Measurements from ENCODE around the gene CRYL1.

The CRYL1 gene

DNA sequence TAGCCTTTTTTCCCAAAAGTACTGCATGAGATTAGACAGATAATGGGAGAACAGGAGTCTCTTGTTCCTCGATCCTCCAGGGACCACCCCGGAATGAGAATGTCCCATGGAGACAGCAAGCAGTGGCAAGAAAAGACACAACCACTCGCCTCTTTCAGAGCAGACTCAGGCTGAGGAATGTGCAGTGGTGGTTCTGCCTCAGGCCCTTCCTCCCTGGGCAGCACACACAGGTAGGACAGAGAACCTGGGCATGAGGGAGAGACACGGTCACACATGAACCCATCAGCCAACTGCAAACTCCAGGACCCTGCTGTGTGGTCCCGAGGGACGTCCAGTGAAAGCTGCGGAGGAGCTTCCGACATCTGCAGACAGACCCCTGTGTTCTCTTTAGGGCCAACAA is 31.0 kb downstream of the CRYL1 start:
- DNase-seq (ENCODE audit: insufficient read length, low spot score) (no peak), FAIRE-seq (no peak)
- TF ChIP-seq POLR2A (IDR thresholded peaks at IDR 0.05; ENCODE audit: low read depth, low read length), result no peak

DNA sequence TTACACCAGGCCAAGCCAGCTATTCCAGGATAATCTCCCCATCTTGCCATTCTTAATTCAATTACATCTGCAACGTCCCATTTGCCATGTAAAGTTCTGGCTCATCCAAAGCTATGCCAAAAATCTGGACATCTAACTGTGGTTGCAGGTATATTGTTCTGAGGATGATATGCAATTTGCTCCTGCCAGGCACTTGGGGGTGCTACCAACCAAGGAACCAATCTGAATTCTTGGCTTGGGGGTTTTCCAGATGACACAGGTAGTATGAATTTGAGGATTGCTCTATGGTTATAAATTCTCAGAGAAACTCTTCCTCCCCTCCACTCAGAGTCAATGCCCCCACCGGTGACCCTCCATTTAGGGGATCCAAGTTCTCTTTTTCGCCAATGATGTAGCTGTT is 33.0 kb downstream of the CRYL1 start:
- FAIRE-seq (no peak), DNase-seq (ENCODE audit: insufficient read length, low spot score) (peak; percentile 30)
- TF ChIP-seq POLR2A (IDR thresholded peaks at IDR 0.05; ENCODE audit: low read depth, low read length), result no peak

DNA sequence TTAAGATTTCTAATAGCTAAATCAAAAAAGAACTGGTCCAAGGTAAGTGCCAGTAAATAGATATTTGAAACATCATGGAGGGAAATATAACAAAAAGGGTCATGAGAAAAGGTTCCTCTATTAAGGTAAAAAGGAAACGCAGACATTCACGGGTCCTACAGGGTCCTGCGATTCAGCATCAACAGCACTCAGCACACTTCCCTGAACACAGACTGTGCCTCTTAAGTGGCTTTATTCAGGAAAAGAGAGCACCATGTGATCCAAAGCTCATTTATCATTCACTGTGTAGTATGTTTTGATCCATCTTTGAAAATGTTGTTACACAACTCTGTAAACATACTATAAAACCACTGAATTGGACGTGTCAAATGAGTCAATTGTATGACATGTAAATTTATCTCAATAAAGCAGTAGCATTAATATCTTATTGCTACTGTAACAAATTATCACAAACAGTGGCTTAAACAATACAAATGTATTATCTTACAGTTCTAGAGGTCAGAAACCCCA is 33.7 kb downstream of the CRYL1 start:
- no peak for FAIRE-seq
- no peak for TF ChIP-seq POLR2A (IDR thresholded peaks at IDR 0.05; ENCODE audit: low read depth, low read length)

GRCh38 chr13:20489185-20489820 is 36.4 kb downstream of the CRYL1 start:
- DNase-seq (ENCODE audit: insufficient read length, low spot score) (no peak), FAIRE-seq (no peak)
- no peak for TF ChIP-seq POLR2A (IDR thresholded peaks at IDR 0.05; ENCODE audit: low read depth, low read length)

More for the DNA sequence above, 33.7 kb downstream of the CRYL1 start:
- DNase-seq (ENCODE audit: insufficient read length, low spot score), result no peak

- FAIRE-seq (no peak), DNase-seq (ENCODE audit: insufficient read length, low spot score) (no peak)
- TF ChIP-seq POLR2A (IDR thresholded peaks at IDR 0.05; ENCODE audit: low read depth, low read length), result no peak
Observed at GRCh38 chr13:20487927-20488326, 37.7 kb downstream of the CRYL1 start.

DNA sequence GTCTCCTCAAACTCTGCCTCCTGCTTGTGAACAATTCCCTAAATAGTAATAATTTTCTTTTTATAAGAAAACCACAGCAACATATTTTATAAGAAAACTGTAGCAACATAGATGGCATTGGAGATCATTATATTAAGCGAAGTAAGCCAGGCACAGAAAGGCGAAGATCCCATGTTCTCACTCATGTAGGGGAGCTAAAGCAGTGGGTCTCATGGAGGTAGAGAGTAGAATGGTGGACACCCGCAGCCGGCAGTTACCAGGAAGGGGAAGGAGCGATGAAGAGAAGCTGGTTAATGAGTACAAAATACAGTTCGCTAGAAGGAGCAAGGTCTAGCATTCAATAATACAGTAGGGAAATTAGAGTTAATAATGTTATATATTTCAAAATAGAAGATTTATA is 42.9 kb downstream of the CRYL1 start:
- no peak for TF ChIP-seq POLR2A (IDR thresholded peaks at IDR 0.05; ENCODE audit: low read depth, low read length)
- FAIRE-seq (no peak), DNase-seq (ENCODE audit: insufficient read length, low spot score) (no peak)

GRCh38 chr13:20482275-20482761 is 43.3 kb downstream of the CRYL1 start:
- FAIRE-seq (no peak), DNase-seq (ENCODE audit: insufficient read length, low spot score) (no peak)
- TF ChIP-seq POLR2A (IDR thresholded peaks at IDR 0.05; ENCODE audit: low read depth, low read length), result no peak

- FAIRE-seq, result no peak
- no peak for TF ChIP-seq POLR2A (IDR thresholded peaks at IDR 0.05; ENCODE audit: low read depth, low read length)
Observed at GRCh38 chr13:20477394-20477793, 48.3 kb downstream of the CRYL1 start.

DNA sequence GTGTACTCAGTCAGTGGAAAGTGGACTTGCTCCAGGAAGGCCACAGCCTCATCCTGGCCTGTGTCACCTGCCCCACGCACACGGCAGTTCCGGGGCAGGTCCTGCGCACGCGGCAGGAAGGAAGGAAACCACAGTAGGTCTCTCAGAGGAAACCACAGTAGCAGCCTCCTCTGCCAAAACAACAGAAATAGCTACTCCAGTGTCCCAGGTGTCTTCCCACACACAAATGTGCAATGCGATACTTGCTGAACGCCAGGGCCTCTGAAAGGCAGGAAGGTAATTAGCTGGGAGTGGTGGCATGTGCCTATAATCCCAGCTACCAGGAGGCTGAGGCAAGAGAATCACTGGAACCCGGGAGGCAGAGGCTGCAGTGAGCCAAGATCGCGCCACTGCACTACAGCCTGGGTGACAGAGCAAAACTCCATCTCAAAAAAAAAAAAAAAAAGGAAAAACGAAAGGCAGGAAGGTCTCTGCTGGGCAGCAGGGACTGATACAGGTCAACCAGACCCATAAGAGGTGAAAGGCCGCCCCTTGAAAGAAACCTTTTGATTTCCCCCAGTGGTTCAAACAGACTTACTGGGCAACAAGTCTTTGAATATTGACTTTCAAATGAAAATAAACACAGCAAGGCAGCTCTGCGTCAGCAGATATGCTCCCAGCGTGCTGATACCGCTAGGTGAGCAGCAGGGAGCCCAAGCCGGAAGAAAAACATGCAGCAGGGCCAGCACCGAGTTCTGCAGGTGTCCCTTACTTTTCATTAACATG is 49.5 kb downstream of the CRYL1 start:
- FAIRE-seq, result no peak
- no peak for DNase-seq (ENCODE audit: insufficient read length, low spot score)
- TF ChIP-seq POLR2A (IDR thresholded peaks at IDR 0.05; ENCODE audit: low read depth, low read length), result no peak

More at GRCh38 chr13:20477394-20477793, 48.3 kb downstream of the CRYL1 start:
- no peak for DNase-seq (ENCODE audit: insufficient read length, low spot score)

GRCh38 chr13:20474515-20474914 is 51.1 kb downstream of the CRYL1 start:
- TF ChIP-seq POLR2A (IDR thresholded peaks at IDR 0.05; ENCODE audit: low read depth, low read length), result no peak
- DNase-seq (ENCODE audit: insufficient read length, low spot score) (no peak), FAIRE-seq (no peak)

GRCh38 chr13:20473888-20474287 is 51.8 kb downstream of the CRYL1 start:
- FAIRE-seq (no peak), DNase-seq (ENCODE audit: insufficient read length, low spot score) (no peak)
- TF ChIP-seq POLR2A (IDR thresholded peaks at IDR 0.05; ENCODE audit: low read depth, low read length), result no peak

DNA sequence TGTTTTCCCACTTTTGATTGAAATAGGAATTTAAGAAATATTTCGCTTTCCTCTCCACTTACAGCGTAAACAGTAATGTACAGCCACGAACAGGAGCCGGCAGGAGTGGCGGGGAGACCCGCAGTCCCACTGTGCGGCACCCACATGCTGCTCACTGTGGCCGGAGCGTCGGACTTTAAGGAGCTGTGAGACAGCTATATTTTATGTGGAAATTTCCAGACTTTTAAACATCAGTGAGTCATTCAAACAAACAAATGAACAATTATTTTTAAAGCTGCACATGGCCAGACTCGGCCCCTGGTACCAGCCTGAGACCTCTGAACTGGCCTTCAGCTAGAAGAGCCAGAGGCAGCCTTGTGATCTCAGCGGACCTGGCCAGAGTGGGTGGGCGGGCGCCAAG is 52.5 kb downstream of the CRYL1 start:
- no peak for DNase-seq (ENCODE audit: insufficient read length, low spot score)
- no peak for FAIRE-seq
- no peak for TF ChIP-seq POLR2A (IDR thresholded peaks at IDR 0.05; ENCODE audit: low read depth, low read length)

DNA sequence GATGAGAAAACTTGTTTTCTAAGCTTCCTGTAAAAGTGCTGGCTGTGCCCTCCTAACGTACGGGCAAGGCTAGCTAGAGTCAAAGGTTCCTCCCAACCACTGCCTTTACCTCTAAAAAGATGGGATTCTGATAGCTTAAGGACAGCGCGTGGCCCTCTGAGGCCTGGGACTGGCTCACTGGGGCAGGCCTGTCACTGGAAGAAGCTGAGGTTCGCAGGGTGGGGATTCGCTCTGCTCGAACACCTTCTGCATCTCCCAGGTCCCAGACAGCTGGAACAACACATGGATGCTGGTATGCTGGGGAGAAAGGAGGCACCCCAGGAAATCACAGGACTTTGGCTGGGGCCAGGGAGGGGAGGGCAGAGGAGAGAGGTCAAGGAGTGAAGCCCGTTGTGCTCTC is 53.1 kb downstream of the CRYL1 start:
- no peak for FAIRE-seq

GRCh38 chr13:20470136-20470535 is 55.5 kb downstream of the CRYL1 start:
- DNase-seq (ENCODE audit: insufficient read length, low spot score) (no peak), FAIRE-seq (no peak)
- TF ChIP-seq POLR2A (IDR thresholded peaks at IDR 0.05; ENCODE audit: low read depth, low read length), result no peak

More for the DNA sequence above, 53.1 kb downstream of the CRYL1 start:
- no peak for TF ChIP-seq POLR2A (IDR thresholded peaks at IDR 0.05; ENCODE audit: low read depth, low read length)
- no peak for DNase-seq (ENCODE audit: insufficient read length, low spot score)

GRCh38 chr13:20466371-20466770 is 59.3 kb downstream of the CRYL1 start:
- TF ChIP-seq POLR2A (IDR thresholded peaks at IDR 0.05; ENCODE audit: low read depth, low read length), result no peak
- DNase-seq (ENCODE audit: insufficient read length, low spot score) (no peak), FAIRE-seq (no peak)

All from H54 (cell line).